ENCODE measurements around the gene ARID1B. TPM values are rescaled to one million over a fixed set of nuclear protein-coding genes. Genes with fewer than 3 reads are reported as not detected.

Gene ARID1B
- total and polyA plus RNA-seq, 2 of the 13 experiments (the other 11 are each of a cell fraction or from before 2014, with no cell fraction given): 20.1 to 32.6 TPM

DNA sequence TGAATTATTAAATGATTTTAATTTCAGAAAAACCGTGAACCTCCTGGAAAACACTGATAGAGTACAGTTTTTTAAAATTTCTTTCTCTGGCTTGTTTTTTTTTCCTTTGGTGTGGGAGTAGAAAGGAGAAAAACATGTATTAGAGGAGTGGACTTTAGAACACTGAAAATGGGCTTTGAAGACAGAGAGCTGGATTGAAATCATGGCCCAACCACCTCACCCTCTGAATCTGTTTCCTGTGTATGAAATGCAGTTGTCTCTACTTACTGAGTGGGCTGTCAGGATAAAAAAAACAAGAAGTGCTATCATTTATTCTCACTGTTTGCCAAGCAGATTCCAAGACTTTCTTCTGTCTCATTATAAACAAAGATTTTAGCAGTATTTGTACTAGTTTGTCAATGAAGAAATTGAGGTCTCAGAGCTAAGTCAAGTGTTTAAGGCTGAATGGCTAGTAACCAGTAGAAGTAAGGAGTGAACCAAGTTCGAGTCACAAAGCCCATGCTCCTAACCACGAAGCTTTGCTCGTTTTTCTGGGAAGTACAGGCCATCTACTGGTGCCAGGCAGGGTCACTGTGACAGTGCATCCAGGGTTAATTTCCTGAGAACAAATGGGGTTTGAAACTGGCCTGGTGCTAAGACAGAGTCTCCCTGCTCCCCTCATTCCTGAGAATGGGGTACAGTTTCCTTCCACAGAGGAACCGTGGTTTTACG is 289.8 kb downstream of the ARID1B start (continued):
- no peak for TF ChIP-seq TEAD2 (CRISPR knock-in tag; IDR thresholded peaks at IDR 0.05)
- TF ChIP-seq ZNF629 (CRISPR knock-in tag; conservative IDR thresholded peaks at IDR 0.05): peak; percentile 35; the same call in 1 of the 2 replicates
- no peak for TF ChIP-seq ZNF446 (CRISPR knock-in tag; IDR thresholded peaks at IDR 0.05)
- TF ChIP-seq SMARCE1 (IDR thresholded peaks at IDR 0.05; ENCODE audit: borderline replicate concordance): no peak
- TF ChIP-seq, protein P1, sequence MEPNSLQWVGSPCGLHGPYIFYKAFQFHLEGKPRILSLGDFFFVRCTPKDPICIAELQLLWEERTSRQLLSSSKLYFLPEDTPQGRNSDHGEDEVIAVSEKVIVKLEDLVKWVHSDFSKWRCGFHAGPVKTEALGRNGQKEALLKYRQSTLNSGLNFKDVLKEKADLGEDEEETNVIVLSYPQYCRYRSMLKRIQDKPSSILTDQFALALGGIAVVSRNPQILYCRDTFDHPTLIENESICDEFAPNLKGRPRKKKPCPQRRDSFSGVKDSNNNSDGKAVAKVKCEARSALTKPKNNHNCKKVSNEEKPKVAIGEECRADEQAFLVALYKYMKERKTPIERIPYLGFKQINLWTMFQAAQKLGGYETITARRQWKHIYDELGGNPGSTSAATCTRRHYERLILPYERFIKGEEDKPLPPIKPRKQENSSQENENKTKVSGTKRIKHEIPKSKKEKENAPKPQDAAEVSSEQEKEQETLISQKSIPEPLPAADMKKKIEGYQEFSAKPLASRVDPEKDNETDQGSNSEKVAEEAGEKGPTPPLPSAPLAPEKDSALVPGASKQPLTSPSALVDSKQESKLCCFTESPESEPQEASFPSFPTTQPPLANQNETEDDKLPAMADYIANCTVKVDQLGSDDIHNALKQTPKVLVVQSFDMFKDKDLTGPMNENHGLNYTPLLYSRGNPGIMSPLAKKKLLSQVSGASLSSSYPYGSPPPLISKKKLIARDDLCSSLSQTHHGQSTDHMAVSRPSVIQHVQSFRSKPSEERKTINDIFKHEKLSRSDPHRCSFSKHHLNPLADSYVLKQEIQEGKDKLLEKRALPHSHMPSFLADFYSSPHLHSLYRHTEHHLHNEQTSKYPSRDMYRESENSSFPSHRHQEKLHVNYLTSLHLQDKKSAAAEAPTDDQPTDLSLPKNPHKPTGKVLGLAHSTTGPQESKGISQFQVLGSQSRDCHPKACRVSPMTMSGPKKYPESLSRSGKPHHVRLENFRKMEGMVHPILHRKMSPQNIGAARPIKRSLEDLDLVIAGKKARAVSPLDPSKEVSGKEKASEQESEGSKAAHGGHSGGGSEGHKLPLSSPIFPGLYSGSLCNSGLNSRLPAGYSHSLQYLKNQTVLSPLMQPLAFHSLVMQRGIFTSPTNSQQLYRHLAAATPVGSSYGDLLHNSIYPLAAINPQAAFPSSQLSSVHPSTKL (CRISPR knock-in tag; IDR thresholded peaks at IDR 0.05): 0 out of 2 replicates have a peak, but pooled peaks have one; percentile 26
- TF ChIP-seq NFE2L2 (IDR thresholded peaks at IDR 0.05; ENCODE audit: low read length): no peak
- TF ChIP-seq, protein P2, sequence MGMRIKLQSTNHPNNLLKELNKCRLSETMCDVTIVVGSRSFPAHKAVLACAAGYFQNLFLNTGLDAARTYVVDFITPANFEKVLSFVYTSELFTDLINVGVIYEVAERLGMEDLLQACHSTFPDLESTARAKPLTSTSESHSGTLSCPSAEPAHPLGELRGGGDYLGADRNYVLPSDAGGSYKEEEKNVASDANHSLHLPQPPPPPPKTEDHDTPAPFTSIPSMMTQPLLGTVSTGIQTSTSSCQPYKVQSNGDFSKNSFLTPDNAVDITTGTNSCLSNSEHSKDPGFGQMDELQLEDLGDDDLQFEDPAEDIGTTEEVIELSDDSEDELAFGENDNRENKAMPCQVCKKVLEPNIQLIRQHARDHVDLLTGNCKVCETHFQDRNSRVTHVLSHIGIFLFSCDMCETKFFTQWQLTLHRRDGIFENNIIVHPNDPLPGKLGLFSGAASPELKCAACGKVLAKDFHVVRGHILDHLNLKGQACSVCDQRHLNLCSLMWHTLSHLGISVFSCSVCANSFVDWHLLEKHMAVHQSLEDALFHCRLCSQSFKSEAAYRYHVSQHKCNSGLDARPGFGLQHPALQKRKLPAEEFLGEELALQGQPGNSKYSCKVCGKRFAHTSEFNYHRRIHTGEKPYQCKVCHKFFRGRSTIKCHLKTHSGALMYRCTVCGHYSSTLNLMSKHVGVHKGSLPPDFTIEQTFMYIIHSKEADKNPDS (CRISPR knock-in tag; IDR thresholded peaks at IDR 0.05): no peak
- peak; percentile 28; the same call in 1 of the 2 replicates for TF ChIP-seq SAP130 (CRISPR knock-in tag; IDR thresholded peaks at IDR 0.05; ENCODE audit: low read depth)
- TF ChIP-seq, protein P3, sequence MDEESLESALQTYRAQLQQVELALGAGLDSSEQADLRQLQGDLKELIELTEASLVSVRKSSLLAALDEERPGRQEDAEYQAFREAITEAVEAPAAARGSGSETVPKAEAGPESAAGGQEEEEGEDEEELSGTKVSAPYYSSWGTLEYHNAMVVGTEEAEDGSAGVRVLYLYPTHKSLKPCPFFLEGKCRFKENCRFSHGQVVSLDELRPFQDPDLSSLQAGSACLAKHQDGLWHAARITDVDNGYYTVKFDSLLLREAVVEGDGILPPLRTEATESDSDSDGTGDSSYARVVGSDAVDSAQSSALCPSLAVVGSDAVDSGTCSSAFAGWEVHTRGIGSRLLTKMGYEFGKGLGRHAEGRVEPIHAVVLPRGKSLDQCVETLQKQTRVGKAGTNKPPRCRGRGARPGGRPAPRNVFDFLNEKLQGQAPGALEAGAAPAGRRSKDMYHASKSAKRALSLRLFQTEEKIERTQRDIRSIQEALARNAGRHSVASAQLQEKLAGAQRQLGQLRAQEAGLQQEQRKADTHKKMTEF (CRISPR knock-in tag; IDR thresholded peaks at IDR 0.05): 0 out of 2 replicates have a peak, but pooled peaks have one; percentile 26
- TF ChIP-seq, protein P4, sequence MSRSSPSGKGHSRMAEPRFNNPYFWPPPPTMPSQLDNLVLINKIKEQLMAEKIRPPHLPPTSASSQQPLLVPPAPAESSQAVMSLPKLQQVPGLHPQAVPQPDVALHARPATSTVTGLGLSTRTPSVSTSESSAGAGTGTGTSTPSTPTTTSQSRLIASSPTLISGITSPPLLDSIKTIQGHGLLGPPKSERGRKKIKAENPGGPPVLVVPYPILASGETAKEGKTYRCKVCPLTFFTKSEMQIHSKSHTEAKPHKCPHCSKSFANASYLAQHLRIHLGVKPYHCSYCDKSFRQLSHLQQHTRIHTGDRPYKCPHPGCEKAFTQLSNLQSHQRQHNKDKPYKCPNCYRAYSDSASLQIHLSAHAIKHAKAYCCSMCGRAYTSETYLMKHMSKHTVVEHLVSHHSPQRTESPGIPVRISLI (CRISPR knock-in tag; IDR thresholded peaks at IDR 0.05; ENCODE audit: borderline replicate concordance): peak; percentile 29; the same call in 1 of the 2 replicates
- TF ChIP-seq, protein P5, sequence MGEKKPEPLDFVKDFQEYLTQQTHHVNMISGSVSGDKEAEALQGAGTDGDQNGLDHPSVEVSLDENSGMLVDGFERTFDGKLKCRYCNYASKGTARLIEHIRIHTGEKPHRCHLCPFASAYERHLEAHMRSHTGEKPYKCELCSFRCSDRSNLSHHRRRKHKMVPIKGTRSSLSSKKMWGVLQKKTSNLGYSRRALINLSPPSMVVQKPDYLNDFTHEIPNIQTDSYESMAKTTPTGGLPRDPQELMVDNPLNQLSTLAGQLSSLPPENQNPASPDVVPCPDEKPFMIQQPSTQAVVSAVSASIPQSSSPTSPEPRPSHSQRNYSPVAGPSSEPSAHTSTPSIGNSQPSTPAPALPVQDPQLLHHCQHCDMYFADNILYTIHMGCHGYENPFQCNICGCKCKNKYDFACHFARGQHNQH (CRISPR knock-in tag; IDR thresholded peaks at IDR 0.05): no peak
- no peak for TF ChIP-seq NFE2L1 (CRISPR knock-in tag; IDR thresholded peaks at IDR 0.05; ENCODE audit: borderline replicate concordance)
- TF ChIP-seq, protein P6, sequence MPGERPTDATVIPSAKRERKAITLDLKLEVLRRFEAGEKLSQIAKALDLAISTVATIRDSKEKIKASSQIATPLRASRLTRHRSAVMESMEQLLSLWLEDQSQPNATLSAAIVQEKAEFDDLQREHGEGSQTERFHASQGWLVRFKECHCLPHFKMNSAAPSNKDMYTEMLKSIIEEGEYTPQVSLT (CRISPR knock-in tag; IDR thresholded peaks at IDR 0.05; ENCODE audit: borderline replicate concordance, low read depth): no peak
- TF ChIP-seq, protein P7, sequence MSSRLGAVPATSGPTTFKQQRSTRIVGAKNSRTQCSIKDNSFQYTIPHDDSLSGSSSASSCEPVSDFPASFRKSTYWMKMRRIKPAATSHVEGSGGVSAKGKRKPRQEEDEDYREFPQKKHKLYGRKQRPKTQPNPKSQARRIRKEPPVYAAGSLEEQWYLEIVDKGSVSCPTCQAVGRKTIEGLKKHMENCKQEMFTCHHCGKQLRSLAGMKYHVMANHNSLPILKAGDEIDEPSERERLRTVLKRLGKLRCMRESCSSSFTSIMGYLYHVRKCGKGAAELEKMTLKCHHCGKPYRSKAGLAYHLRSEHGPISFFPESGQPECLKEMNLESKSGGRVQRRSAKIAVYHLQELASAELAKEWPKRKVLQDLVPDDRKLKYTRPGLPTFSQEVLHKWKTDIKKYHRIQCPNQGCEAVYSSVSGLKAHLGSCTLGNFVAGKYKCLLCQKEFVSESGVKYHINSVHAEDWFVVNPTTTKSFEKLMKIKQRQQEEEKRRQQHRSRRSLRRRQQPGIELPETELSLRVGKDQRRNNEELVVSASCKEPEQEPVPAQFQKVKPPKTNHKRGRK (CRISPR knock-in tag; IDR thresholded peaks at IDR 0.05): no peak
- no peak for TF ChIP-seq ZNF333 (CRISPR knock-in tag; IDR thresholded peaks at IDR 0.05; ENCODE audit: borderline replicate concordance)
- no peak for TF ChIP-seq CAMTA2 (CRISPR knock-in tag; IDR thresholded peaks at IDR 0.05; ENCODE audit: borderline replicate concordance)
